ENCODE measurements around the gene KLHL18.
"Not testable (repeated sequence)": the region's sequence is repeated elsewhere in the genome, so short reads cannot be mapped to it uniquely, and the experiment has no call there.

Gene KLHL18

DNA sequence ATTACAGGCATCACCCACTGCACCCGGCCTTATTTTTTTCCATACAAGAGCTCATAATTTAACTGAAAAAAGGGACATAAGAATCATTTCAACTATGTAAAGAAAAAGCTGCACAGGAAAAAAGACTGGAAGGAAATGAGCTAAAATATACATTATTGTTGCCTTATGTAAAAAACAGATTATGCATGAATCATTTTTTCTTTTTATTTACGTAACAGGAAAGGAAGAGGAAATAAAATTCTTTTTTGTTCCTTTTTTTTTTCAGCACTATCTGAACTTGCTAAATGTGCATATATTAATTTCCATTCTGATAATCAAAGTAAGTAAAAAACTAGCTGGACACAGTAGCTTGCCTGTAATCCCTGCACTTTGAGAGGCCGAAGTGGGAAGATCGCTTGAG lies 12.2 kb upstream of the KLHL18 start:
- no peak for FAIRE-seq
- no peak for DNase-seq (ENCODE audit: insufficient read length, low spot score)

- no peak for DNase-seq (ENCODE audit: insufficient read length, low spot score)
- no peak for FAIRE-seq
Observed at GRCh38 chr3:47273564-47273963, 9.2 kb upstream of the KLHL18 start.

GRCh38 chr3:47274652-47275051 lies 8.1 kb upstream of the KLHL18 start:
- no peak for FAIRE-seq
- DNase-seq (ENCODE audit: insufficient read length, low spot score): no peak

DNA sequence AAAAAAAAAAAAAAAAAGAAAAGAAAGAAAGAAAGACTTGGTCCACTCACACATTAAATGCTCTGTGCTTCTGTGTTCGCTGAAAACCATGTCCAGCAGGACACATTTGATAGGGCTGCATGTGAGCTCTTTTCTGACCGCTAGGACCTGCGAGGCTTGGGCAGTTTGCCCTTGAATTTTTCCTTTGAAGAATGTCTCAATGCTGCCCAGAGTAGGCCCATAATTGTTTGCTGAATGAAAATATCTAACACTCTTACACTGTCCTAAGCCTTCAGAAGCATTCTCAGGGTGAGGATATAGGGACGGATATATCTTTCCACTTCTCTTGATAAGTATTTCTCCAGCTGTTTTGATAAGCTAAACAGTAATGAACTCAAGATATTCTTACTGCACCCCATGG lies 6.2 kb upstream of the KLHL18 start:
- FAIRE-seq (no peak), DNase-seq (ENCODE audit: insufficient read length, low spot score) (no peak)

GRCh38 chr3:47280519-47280918 lies 2.2 kb upstream of the KLHL18 start:
- DNase-seq (ENCODE audit: insufficient read length, low spot score) (no peak), FAIRE-seq (no peak)

GRCh38 chr3:47283193-47283537 lies 421 bp downstream of the KLHL18 start:
- FAIRE-seq: no peak
- DNase-seq (ENCODE audit: insufficient read length, low spot score): no peak

GRCh38 chr3:47283591-47284364 lies 1.0 kb downstream of the KLHL18 start:
- no peak for FAIRE-seq
- no peak for DNase-seq (ENCODE audit: insufficient read length, low spot score)

DNA sequence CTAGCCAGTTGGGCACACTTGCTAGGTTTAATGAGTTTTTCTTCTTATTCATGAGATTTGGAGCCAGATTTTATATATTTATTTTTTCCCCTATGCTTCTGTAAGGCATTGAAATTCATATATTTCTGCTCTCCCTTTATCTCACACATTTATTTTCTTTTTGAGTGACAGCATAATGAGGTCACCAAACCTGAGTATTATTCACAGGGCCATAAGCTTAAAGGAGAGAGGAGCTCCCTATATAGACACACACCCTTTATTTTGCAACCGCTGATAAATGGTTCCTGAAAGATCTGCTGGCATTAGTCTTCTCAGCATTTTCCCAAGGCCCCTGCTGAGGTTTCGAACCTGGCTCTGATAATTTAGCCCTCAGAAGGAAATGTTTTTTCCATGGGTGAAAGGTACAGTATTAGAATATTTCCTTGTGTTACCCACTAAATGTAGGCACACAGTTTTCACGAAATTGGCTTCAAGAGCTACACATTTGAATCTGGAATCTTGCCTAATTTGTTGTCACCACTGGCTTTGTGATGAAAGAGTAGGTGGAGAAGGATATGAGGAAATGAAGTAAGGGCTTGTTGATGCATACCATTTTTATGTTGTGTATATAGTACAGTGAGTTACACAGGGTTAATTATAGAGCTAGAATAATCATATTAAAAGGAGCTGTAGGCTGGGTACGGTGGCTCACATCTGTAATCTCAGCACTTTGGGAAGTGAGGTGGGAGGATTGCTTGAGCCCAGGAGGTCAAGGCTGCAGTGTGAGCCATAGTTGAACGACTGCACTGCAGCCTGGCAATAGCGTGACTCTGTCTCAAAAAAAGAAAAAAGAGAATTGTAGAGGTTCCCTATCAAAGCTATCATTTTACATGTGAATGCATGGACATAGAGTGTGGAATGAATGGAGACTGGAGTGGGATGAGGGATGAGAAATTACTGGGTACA lies 6.5 kb downstream of the KLHL18 start:
- FAIRE-seq (no peak), DNase-seq (ENCODE audit: insufficient read length, low spot score) (no peak)

GRCh38 chr3:47291158-47291753 lies 8.5 kb downstream of the KLHL18 start:
- DNase-seq (ENCODE audit: insufficient read length, low spot score) (no peak), FAIRE-seq (no peak)

DNA sequence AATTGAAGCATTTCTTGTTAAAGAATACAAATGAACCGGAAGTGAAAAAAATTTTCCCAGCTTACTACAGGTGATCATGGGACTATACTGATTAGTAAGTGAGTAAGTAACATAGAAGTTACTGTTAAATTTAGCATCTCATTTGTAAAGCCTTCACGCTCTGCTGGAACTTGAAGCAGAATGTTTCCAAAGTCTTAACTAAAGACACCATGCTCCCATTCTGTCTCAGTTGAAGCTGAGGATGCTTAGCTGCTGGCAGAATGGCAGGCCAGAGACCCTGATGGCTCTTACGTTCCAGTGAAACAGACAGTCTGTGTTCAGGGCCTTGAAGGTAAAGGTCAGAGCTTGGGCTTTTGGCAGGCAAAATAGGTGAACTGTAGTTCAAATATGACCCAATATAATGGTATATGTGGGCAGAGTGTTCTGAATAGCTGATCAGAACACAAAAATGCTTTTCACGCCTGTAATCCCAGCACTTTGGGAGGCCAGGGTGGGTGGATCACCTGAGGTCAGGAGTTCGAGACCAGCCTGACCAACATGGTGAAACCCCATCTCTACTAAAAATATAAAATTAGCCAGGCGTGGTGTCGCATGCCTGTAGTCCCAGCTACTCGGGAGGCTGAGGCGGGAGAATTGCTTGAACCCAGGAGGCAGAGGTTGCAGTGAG lies 9.1 kb downstream of the KLHL18 start:
- not testable (repeated sequence) for DNase-seq (ENCODE audit: insufficient read length, low spot score); FAIRE-seq

- FAIRE-seq: no peak
Observed at GRCh38 chr3:47293822-47294221, 11.1 kb downstream of the KLHL18 start.

DNA sequence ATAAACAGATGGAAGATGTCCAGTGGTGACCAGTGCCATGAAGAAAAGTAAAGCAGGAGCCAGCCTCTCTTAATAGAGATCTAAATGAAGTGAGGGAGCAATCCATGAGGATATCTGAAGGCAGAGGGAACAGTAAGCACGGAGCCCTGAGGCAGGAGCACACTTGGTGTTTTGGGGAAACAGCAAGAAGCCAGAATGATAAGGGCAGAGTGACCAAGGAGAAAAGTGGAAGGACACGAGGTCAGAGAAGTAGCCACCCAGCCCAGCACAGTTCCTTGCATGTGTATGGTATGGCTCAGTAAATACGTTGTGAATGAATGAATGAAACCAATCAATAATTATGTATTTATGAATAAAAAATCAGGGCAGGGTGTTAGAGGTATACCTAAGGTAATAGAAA lies 11.6 kb downstream of the KLHL18 start:
- DNase-seq (ENCODE audit: insufficient read length, low spot score) (no peak), FAIRE-seq (no peak)

More at GRCh38 chr3:47293822-47294221, 11.1 kb downstream of the KLHL18 start:
- no peak for DNase-seq (ENCODE audit: insufficient read length, low spot score)

DNA sequence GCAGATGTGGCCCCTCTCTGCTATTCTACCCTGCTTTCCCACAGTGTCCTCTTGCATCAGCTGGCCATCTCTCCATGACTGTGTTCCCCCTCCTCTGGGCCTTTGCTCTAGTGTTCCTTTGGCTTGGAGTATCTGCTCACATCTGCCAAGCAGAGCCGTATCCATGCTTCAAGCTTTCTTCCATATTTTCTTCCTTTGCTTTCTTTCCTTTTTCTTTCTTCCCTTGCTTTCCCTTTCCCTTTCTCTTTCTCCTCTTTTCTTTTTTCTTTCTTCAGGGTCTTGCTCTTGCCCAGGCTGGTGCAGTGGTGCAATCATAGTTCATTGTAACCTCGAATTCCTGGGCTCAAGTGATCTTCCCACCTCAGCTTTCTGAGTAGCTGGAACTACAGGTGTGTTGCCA lies 12.6 kb downstream of the KLHL18 start:
- DNase-seq (ENCODE audit: insufficient read length, low spot score) (no peak), FAIRE-seq (no peak)

DNA sequence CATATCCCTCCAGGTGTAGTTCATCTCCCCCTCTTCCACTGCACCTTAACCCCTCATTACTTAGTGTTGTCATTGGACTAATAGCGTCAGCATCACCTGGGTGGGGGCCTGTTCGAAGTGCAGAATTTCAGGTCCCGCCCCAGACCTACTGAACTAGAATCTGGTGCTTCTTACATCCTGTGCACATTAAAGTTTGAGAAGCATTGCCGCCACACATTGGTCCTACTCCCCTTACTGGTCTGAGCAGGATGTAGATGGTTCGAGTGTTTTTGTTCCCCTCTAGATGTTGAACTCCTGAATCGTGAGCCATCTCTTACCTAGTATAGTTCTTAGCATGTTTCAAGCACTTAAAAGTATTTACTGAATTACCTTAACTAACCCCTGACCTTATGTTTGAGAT lies 13.2 kb downstream of the KLHL18 start:
- FAIRE-seq (no peak), DNase-seq (ENCODE audit: insufficient read length, low spot score) (no peak)

- DNase-seq (ENCODE audit: insufficient read length, low spot score) (no peak), FAIRE-seq (no peak)
Observed at GRCh38 chr3:47296562-47297302, 14.0 kb downstream of the KLHL18 start.

DNA sequence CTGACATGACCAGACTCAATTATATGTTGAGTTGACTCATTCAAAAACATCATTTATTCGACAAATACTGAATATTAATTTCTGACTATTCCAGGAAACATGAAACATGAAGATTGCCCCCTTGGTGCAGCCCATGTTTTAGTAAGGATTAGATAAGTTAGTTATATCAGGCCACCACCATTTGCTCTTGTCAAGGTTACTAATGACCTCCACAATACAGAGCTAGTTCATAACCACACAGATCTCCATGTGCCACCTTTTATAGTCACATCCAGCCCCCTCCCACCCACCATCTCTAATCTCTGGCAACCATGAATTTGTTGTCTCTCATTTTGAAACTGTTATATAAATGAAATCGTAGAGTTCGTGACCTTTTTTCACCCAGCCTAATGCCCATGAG lies 15.7 kb downstream of the KLHL18 start:
- DNase-seq (ENCODE audit: insufficient read length, low spot score) (no peak), FAIRE-seq (no peak)

- FAIRE-seq (no peak), DNase-seq (ENCODE audit: insufficient read length, low spot score) (no peak)
Observed at GRCh38 chr3:47299381-47300318, 16.9 kb downstream of the KLHL18 start.

DNA sequence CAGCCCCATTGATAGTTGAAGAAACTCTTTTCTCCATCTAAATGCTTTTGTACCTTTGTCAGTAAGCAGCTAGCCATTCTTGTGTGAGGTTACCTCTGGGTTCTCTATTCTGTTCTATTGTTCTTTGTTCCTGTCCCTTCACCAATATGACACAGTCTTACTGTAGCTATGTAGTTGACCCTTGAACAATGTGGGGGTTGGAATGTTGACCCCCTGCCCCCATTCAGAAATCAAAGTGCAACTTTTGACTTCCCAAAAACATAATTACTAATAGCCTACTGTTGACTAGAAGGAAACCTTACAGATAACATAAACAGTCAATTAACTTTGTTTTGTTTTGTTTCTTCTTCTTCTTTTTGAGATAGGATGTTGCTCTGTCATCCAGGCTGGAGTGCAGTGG lies 18.7 kb downstream of the KLHL18 start:
- FAIRE-seq (no peak), DNase-seq (ENCODE audit: insufficient read length, low spot score) (no peak)

DNA sequence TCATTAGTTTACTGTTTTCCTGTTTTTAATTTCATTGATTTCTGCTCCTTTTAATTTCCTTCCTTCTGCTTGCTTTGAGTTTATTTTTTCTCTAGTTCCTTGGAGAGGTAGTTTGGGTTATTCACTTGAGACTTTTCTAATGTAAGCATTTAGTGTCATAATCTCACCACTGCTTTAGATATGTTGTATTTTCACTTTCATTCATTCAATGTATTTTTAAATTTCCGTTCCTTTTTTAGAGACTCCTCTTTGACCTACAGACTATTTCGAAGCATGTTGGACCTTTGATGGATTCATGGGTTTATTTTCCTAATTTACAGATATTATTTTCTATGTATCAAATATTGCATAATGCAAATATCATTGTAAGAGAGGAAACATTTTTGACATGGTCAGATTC lies 23.3 kb downstream of the KLHL18 start:
- DNase-seq (ENCODE audit: insufficient read length, low spot score): no peak
- no peak for FAIRE-seq

Measured in HTR-8/SVneo (cell line).